Measurements from ENCODE around the gene SEC61G.

DNA sequence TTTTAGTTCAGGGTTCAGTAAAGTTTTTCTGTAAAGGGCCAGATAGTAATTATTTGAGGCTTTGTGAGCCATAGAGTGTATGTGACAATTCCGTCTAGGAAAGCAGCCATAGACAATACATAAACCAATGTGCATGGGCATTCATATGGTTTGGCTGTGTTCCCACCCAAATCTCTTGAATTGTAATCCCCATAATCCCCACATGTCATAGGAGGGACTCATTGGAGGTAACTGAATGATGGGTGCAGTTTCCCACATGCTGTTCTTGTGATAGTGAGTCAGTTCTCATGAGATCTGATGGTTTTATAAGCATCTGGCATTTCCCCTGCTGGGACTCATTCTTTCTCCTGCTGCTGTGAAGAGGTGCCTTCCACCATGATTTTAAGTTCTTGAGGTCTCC is 29.9 kb downstream of the SEC61G start:
- TF ChIP-seq, protein P1, sequence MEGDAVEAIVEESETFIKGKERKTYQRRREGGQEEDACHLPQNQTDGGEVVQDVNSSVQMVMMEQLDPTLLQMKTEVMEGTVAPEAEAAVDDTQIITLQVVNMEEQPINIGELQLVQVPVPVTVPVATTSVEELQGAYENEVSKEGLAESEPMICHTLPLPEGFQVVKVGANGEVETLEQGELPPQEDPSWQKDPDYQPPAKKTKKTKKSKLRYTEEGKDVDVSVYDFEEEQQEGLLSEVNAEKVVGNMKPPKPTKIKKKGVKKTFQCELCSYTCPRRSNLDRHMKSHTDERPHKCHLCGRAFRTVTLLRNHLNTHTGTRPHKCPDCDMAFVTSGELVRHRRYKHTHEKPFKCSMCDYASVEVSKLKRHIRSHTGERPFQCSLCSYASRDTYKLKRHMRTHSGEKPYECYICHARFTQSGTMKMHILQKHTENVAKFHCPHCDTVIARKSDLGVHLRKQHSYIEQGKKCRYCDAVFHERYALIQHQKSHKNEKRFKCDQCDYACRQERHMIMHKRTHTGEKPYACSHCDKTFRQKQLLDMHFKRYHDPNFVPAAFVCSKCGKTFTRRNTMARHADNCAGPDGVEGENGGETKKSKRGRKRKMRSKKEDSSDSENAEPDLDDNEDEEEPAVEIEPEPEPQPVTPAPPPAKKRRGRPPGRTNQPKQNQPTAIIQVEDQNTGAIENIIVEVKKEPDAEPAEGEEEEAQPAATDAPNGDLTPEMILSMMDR (IDR thresholded peaks at IDR 0.05), result no peak
- TF ChIP-seq EZH2 (IDR thresholded peaks at IDR 0.05; ENCODE audit: borderline replicate concordance, insufficient read depth, low read depth, low read length, poor library complexity, severe bottlenecking), result no peak
